ENCODE results near the gene MMP19.

DNA sequence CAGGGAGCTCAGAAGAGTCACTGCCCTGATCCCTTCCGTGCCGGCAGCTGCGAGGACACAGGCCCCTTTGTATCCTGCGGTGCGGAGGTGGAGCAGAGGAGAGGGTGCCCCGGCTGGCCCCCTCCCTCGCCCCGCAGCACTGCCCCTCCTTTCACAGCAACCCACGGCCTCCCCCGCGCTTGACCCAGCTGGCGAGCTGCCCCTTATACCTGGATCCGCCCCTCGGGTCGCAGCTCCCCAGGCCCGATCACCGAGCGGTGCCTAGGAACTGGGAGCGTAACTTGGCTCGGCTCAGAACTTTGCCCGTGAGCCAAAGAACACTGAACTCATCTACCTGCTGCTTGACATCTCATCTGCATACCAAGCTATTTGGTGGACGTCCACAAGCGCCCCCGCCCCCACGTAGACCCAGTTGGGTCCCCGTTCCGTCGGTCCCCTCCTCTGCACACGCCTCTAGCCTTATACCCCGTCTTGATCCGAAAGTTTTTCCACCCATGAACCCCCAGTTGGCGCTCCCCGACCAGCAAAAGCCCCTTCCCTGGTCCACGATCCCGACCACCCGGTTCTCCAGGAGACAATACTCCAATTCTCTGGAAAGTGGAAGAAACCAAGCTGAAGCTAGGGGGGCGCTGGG is 12.7 kb downstream of the MMP19 start:
- TF ChIP-seq CTCF (IDR thresholded peaks at IDR 0.05): no peak
- TF ChIP-seq POLR2A (IDR thresholded peaks at IDR 0.05): no peak
